IMR-90 (cell line): Measurements from ENCODE around the gene CD248. TPM values are rescaled to one million over a fixed set of nuclear protein-coding genes. Genes with fewer than 3 reads are reported as not detected.

Experiments used
- ATAC-seq: fragments of 200-7000 bp; cut with Tn5 transposase; 2 replicates; pipeline ENCODE4 v1.9.1; 2020; ENCODE audit warnings: low read depth, mild to moderate bottlenecking, moderate library complexity
- BruUV-seq: library from RNA; stranded (reverse); fragments of 400-500 nt; replicated peaks from 2 replicates; lab custom pipeline; 2021; lab: Mats Ljungman, UMichigan
- CTCF ChIA-PET: fragments of 300-600 bp; formaldehyde crosslinking; extraction: SDS; loops from one replicate; lab custom pipeline; 2021; ENCODE audit warnings: antibody characterized with exemption; lab: Yijun Ruan, JAX
- POLR2A ChIA-PET: fragments of 300-600 bp; sonication (Branson Sonifier 250); formaldehyde crosslinking; loops from one replicate; lab custom pipeline; 2022; ENCODE audit warnings: antibody characterized with exemption; ENCODE audit not compliant: unreplicated experiment; lab: Charles Lee
- DNase-seq: peaks from one replicate; pipeline ENCODE4 v3.0.0; 2013
- H2AFZ ChIP-seq: replicated peaks from 2 replicates; pipeline ENCODE3; 2013; ENCODE audit warnings: low read length, mild to moderate bottlenecking; ENCODE audit not compliant: poor library complexity
- H2AK5ac ChIP-seq: 2 replicates; pipeline ENCODE4 v1.6.1; 2013; ENCODE audit warnings: low read depth, low read length, inconsistent platforms
- H2AK9ac ChIP-seq: replicated peaks from 2 replicates; pipeline ENCODE3; 2013; ENCODE audit warnings: mild to moderate bottlenecking, low read depth, low read length, moderate library complexity; ENCODE audit not compliant: poor library complexity
- H2BK120ac ChIP-seq: 2 replicates; pipeline ENCODE4 v1.6.1; 2013; ENCODE audit warnings: low read depth, low read length, inconsistent platforms
- H2BK15ac ChIP-seq: 3 replicates; pipeline ENCODE4 v1.6.1; 2013; ENCODE audit warnings: low read depth, low read length, inconsistent platforms
- H2BK20ac ChIP-seq: 2 replicates; pipeline ENCODE4 v1.6.1; 2013; ENCODE audit warnings: low read depth, mild to moderate bottlenecking, inconsistent platforms, low read length, moderate library complexity
- H2BK5ac ChIP-seq: 2 replicates; pipeline ENCODE4 v1.6.1; 2013; ENCODE audit warnings: mild to moderate bottlenecking, low read depth, low read length, inconsistent platforms; ENCODE audit not compliant: poor library complexity, severe bottlenecking
- H3K14ac ChIP-seq: replicated peaks from 2 replicates; pipeline ENCODE4 v1.6.1; 2013; ENCODE audit warnings: low read depth, low read length, inconsistent platforms
- H3K18ac ChIP-seq: 2 replicates; pipeline ENCODE4 v1.6.1; 2013; ENCODE audit warnings: low read depth, low read length, control low read depth
- H3K23ac ChIP-seq: 2 replicates; pipeline ENCODE4 v1.6.1; 2013; ENCODE audit warnings: low read depth, low read length, inconsistent platforms
- H3K27ac ChIP-seq: 2 replicates; pipeline ENCODE4 v1.5.1; 2013; ENCODE audit warnings: mild to moderate bottlenecking, control low read depth, low read length; ENCODE audit not compliant: insufficient read depth
- H3K27me3 ChIP-seq: 2 replicates; pipeline ENCODE4 v1.6.1; 2013; ENCODE audit warnings: low read length; ENCODE audit not compliant: control insufficient read depth, insufficient read depth
- H3K36me3 ChIP-seq: 2 replicates; pipeline ENCODE4 v1.6.1; 2013; ENCODE audit warnings: low read length, mixed read lengths; ENCODE audit not compliant: control insufficient read depth, insufficient read depth
- H3K4ac ChIP-seq: 2 replicates; pipeline ENCODE4 v1.6.1; 2013; ENCODE audit warnings: low read depth, low read length, inconsistent platforms
- H3K4me1 ChIP-seq: 2 replicates; pipeline ENCODE4 v1.6.1; 2013; ENCODE audit warnings: low read length, mixed read lengths; ENCODE audit not compliant: control insufficient read depth, insufficient read depth
- H3K4me2 ChIP-seq: 2 replicates; pipeline ENCODE4 v1.6.1; 2013; ENCODE audit warnings: low read depth, mild to moderate bottlenecking, control low read depth, low read length, moderate library complexity
- H3K4me3 ChIP-seq: 2 replicates; pipeline ENCODE4 v1.5.1; 2013; ENCODE audit warnings: low read depth, mild to moderate bottlenecking, control low read depth, low read length, moderate library complexity; ENCODE audit not compliant: insufficient read depth
- H3K56ac ChIP-seq: 2 replicates; pipeline ENCODE4 v1.6.1; 2013; ENCODE audit warnings: low read length, inconsistent platforms; ENCODE audit not compliant: insufficient read depth; ENCODE audit errors: extremely low read depth
- H3K79me1 ChIP-seq, 2 experiments: 2 replicates each; pipeline ENCODE4 v1.6.1; 2013; ENCODE audit warnings: low read length in 2 of 2, inconsistent platforms in 1 of 2, low read depth in 1 of 2
- H3K9ac ChIP-seq: 2 replicates; pipeline ENCODE4 v1.6.1; 2013; ENCODE audit warnings: low read depth, low read length, control low read depth
- H3K9me1 ChIP-seq: 2 replicates; pipeline ENCODE4 v1.6.1; 2013; ENCODE audit warnings: low read length, inconsistent platforms; ENCODE audit not compliant: insufficient read depth
- H3K9me3 ChIP-seq: 2 replicates; pipeline ENCODE4 v1.6.1; 2013; ENCODE audit warnings: low read length; ENCODE audit not compliant: control insufficient read depth, insufficient read depth
- H4K20me1 ChIP-seq: 2 replicates; pipeline ENCODE4 v1.6.1; 2013; ENCODE audit warnings: low read length, inconsistent platforms; ENCODE audit not compliant: insufficient read depth
- H4K5ac ChIP-seq: 2 replicates; pipeline ENCODE4 v1.6.1; 2013; ENCODE audit warnings: mild to moderate bottlenecking, low read depth, low read length, control low read depth
- H4K8ac ChIP-seq, 2 experiments: 2 replicates each; pipeline ENCODE4 v1.6.1; 2013; ENCODE audit warnings: low read depth in 2 of 2, low read length in 2 of 2, control low read depth in 1 of 2, inconsistent platforms in 1 of 2
- H4K91ac ChIP-seq: 2 replicates; pipeline ENCODE4 v1.6.1; 2013; ENCODE audit warnings: low read depth, low read length, inconsistent platforms; ENCODE audit not compliant: insufficient read depth
- BHLHE40 ChIP-seq: fragments of 150-350 bp; IDR thresholded peaks from 2 replicates; pipeline ENCODE4 v1.6.1; 2016; ENCODE audit warnings: mild to moderate bottlenecking, low read depth, low read length
- CEBPB ChIP-seq: IDR thresholded peaks from 2 replicates; pipeline ENCODE4 v1.6.1; 2012; ENCODE audit warnings: low read depth, low read length, improper control_type of control experiment
- CHD1 ChIP-seq: IDR thresholded peaks from 2 replicates; pipeline ENCODE4 v1.6.1; 2012; ENCODE audit warnings: low read depth, low read length, improper control_type of control experiment
- ELK1 ChIP-seq: fragments of 150-350 bp; IDR thresholded peaks from 2 replicates; pipeline ENCODE4 v1.6.1; 2016; ENCODE audit warnings: low read depth, mild to moderate bottlenecking, low read length, moderate library complexity, borderline replicate concordance
- FOS ChIP-seq: fragments of 150-350 bp; IDR thresholded peaks from 2 replicates; pipeline ENCODE4 v1.6.1; 2016; ENCODE audit warnings: low read depth, low read length
- MAFK ChIP-seq: IDR thresholded peaks from 2 replicates; pipeline ENCODE4 v1.6.1; 2012; ENCODE audit warnings: low read depth, low read length, improper control_type of control experiment
- MAZ ChIP-seq: IDR thresholded peaks from 2 replicates; pipeline ENCODE4 v1.6.1; 2012; ENCODE audit warnings: low read depth, mild to moderate bottlenecking, low read length, improper control_type of control experiment, moderate library complexity, borderline replicate concordance
- MXI1 ChIP-seq: IDR thresholded peaks from 2 replicates; pipeline ENCODE4 v1.6.1; 2012; ENCODE audit warnings: low read depth, mild to moderate bottlenecking, low read length, moderate library complexity, borderline replicate concordance
- NFE2L2 ChIP-seq: fragments of 150-350 bp; IDR thresholded peaks from 2 replicates; pipeline ENCODE4 v1.6.1; 2016; ENCODE audit warnings: low read depth, mild to moderate bottlenecking, low read length
- POLR2A ChIP-seq: IDR thresholded peaks from 2 replicates; pipeline ENCODE4 v1.6.1; 2012; ENCODE audit warnings: mild to moderate bottlenecking, low read depth, low read length
- RAD21 ChIP-seq: IDR thresholded peaks from 2 replicates; pipeline ENCODE4 v1.6.1; 2012; ENCODE audit warnings: low read length, improper control_type of control experiment
- RCOR1 ChIP-seq: IDR thresholded peaks from 2 replicates; pipeline ENCODE4 v1.6.1; 2012; ENCODE audit warnings: mild to moderate bottlenecking, low read length, improper control_type of control experiment; ENCODE audit not compliant: insufficient replicate concordance
- SMC3 ChIP-seq: fragments of 150-350 bp; IDR thresholded peaks from 2 replicates; pipeline ENCODE4 v1.6.1; 2016; ENCODE audit warnings: low read depth, mild to moderate bottlenecking, antibody characterized with exemption, low read length, moderate library complexity
- USF2 ChIP-seq: fragments of 150-350 bp; IDR thresholded peaks from 2 replicates; pipeline ENCODE4 v1.6.1; 2017; ENCODE audit warnings: mild to moderate bottlenecking, antibody characterized with exemption, low read length, low read depth
- WGBS, 2 experiments: methylation state at CpG; one replicate each; pipeline versions ENCODE4 v1.1.5 to v1.1.7; 2013; ENCODE audit warnings: missing lambda C conversion rate in 2 of 2; ENCODE audit not compliant: insufficient read length in 1 of 2; ENCODE audit errors: extremely low coverage in 2 of 2; 5-methylcytosine and 5-hydroxymethylcytosine counted together
- dilution Hi-C: fragments of 300-500 bp; cut with HindIII; formaldehyde crosslinking; loops from one replicate; pipeline ENCODE4 v1.14.3; 2018; ENCODE audit warnings: low sequenced_read_pairs; ENCODE audit not compliant: unreplicated experiment
- in situ Hi-C: fragments of 300-500 bp; cut with MboI; formaldehyde crosslinking; loops from 3 replicates; pipeline ENCODE4 v1.14.3; 2019; ENCODE audit warnings: low sequenced_read_pairs, inconsistent platforms, mixed read lengths
- intact Hi-C: fragments of 100-400 bp; cut with micrococcal nuclease; formaldehyde crosslinking; loops from 2 replicates; pipeline ENCODE4 v1.10.0; 2022
- polyA plus RNA-seq, 3 experiments: library from polyadenylated mRNA; depleted of rRNA; stranded (reverse); fragments of >200 nt; gene quantifications; 2 replicates each; pipeline ENCODE4 v1.2.3, GENCODE V29; 2012; ENCODE audit warnings: low replicate concordance in 1 of 3
- total RNA-seq: library from RNA; depleted of rRNA; stranded (reverse); fragments of >200 nt; gene quantifications from 2 replicates; pipeline ENCODE4 v1.2.3, GENCODE V29; 2012

The CD248 gene
- total and polyA plus RNA-seq, 2 of the 4 experiments (the other 2 are of a cell fraction), result 19.5 to 223 TPM

GRCh38 chr11:66267039-66267378 lies 49.8 kb downstream of the CD248 start (continued):
- no peak for TF ChIP-seq CHD1
- no peak for TF ChIP-seq MAFK
- TF ChIP-seq NFE2L2, result no peak
- no peak for TF ChIP-seq FOS
- TF ChIP-seq RAD21, result no peak
- no peak for TF ChIP-seq MAZ
- TF ChIP-seq BHLHE40, result no peak

GRCh38 chr11:66266378-66267038 lies 50.3 kb downstream of the CD248 start:
- Histone ChIP-seq H4K5ac (no peak overlapping the region), H3K27me3 (no peaks in the 10 kb centered on the region), H3K56ac (no peak overlapping the region), H3K4me2 (peak overlapping the region; percentile 70; the same call in 1 of the 2 replicates), H2AK5ac (0 out of 2 replicates have a peak overlapping the region, but pooled peaks have one; percentile 27), H3K18ac (no peak overlapping the region), H3K4me3 (no peak overlapping the region; the same call in 1 of the 2 replicates), H3K14ac (no peak overlapping the region), H4K8ac (no peak overlapping the region; a peak in 1 of 4 replicates), H3K79me1 (peaks cover 4 to 50% of the 10 kb centered on the region in 2 experiments; a peak in 3 of 4 replicates), H2AFZ (peak overlapping the region; percentile 94), H3K9me1 (peaks cover 2% of the 10 kb centered on the region; the same call in 1 of the 2 replicates), H2BK120ac (no peak overlapping the region), H2AK9ac (peak overlapping the region; percentile 74), H2BK20ac (no peak overlapping the region), H3K27ac (peak overlapping the region; percentile 57), H3K23ac (no peak overlapping the region; the same call in 1 of the 2 replicates), H4K91ac (no peak overlapping the region), H2BK5ac (no peak overlapping the region), H3K9me3 (no peaks in the 10 kb centered on the region), H3K36me3 (peaks cover 37% of the 10 kb centered on the region), H4K20me1 (peaks cover 26% of the 10 kb centered on the region; the same call in 1 of the 2 replicates), H3K4ac (no peak overlapping the region), H3K4me1 (peaks cover 4% of the 10 kb centered on the region; the same call in 1 of the 2 replicates), H3K9ac (peak overlapping the region; percentile 31; the same call in 1 of the 2 replicates), H2BK15ac (no peak overlapping the region)
- CTCF ChIA-PET, result no interaction called here
- no peak for ATAC-seq
- POLR2A ChIA-PET, result no interaction called here
- 89% methylated on average over 5 of the region's 20 CpGs; no CpG with 5 or more reads in 1 of the 2 experiments for WGBS, 2 experiments
- no peak for DNase-seq
- dilution Hi-C loops, result no loop called here
- intact Hi-C loops, result no loop called here
- in situ Hi-C loops, result no loop called here
- no TSS peak for BruUV-seq
- TF ChIP-seq BHLHE40 (no peak), MXI1 (no peak), FOS (no peak), ELK1 (no peak), RCOR1 (no peak), NFE2L2 (no peak), CHD1 (no peak), CEBPB (no peak), SMC3 (no peak), USF2 (no peak), POLR2A (no peak)
